Measurements from ENCODE around the gene GLRA1.
A peak's percentile ranks its signal among the peaks of the same experiment; 100 is the strongest.
"Not testable (repeated sequence)": the region's sequence is repeated elsewhere in the genome, so short reads cannot be mapped to it uniquely, and the experiment has no call there.

GLRA1 gene

DNA sequence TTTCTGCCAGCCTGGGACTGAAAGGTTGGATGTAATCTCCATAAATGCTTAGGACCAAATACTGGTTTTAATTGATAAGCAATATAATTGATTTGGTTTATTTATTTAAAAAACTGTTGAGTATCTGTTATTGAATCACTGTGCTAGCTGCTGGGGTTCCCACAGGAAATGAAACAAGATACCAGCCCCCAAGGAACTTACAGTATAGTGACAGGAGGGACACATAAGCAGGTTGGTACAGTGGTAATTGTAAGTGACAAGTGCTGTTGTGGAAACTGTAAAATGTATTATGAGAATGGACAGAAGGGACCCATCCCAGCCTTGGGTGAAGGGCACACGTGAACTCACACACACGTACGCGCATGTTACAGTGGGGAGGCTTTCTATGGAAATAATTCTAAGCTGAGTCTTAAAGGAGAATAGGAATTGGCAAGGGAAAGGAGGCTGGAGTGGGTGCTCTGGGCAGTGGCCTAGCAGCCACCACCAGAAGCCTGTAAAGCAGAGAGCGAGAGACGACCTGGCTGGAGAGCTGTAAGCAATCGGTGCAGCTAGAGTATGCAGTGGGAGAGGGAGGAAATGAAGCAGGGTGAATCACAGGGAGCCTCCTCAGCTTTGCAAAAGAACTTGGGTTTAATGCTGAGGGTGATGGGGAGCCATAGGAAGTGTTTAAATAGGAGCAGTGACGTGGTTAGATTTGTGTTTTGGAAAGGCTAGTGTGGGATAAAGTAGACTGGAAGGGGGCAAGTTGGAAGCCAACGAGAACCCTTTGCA, 39.3 kb downstream of the GLRA1 start:
- DNase-seq (ENCODE audit: low read depth in 2 of 2): no peak

DNA sequence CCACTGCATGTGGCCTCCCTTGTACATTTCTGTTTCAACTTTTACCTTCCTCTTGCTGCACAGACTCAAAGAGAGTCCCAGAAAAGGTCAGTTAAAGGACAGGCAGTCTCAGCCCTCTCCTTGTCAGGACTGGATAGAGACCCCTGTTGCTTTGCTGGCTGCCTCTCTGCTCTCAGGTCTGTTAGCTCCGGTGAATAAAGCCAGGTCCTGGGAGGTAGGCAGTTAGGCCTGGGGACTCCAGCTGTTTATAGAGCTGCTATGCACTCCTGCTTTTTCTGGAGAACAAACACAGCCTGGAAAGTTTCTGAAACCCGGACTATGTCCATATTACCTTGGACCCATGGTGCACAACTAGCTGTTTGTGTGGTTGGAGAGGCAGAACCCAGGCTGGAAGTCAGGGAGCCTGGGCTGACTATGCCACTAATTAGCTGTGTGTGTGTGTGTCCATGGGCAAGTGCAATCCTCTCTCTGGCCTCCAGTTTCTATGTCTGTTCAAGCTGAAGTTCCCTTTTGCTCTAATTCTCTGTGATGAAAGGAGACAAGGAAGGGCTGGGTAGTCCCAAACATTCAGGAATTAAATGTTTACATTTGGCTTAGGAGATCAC, 42.9 kb downstream of the GLRA1 start:
- no peak for DNase-seq (ENCODE audit: low read depth in 2 of 2)

- DNase-seq (ENCODE audit: low read depth in 2 of 2): no peak
These were observed 44.3 kb downstream of the GLRA1 start for GRCh38 chr5:151880324-151880723.

- no peak for DNase-seq (ENCODE audit: low read depth in 2 of 2)
These were observed 51.0 kb downstream of the GLRA1 start for GRCh38 chr5:151873701-151874100.

- DNase-seq (ENCODE audit: low read depth in 2 of 2): no peak
These were observed 52.0 kb downstream of the GLRA1 start for GRCh38 chr5:151872701-151873100.

DNA sequence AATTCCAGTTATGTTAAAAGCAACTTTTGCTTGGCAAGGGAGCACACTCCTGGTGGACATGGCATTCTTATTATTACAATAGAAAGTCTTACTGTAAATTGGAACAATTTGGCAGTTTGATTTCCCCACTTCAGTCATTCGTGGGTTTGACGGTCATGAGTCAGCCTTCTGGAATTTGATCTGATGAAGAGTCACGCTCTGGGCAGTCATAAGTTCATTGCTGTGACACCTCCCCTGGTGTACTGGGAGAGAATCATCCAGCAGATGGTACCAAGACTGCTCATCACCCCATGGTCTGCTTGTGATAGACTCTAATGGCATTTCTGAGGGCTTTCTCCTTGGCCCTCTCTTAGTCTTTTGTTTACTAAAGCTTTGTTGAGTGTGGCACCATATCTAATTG, 53.8 kb downstream of the GLRA1 start:
- no peak for DNase-seq (ENCODE audit: low read depth in 2 of 2)

DNA sequence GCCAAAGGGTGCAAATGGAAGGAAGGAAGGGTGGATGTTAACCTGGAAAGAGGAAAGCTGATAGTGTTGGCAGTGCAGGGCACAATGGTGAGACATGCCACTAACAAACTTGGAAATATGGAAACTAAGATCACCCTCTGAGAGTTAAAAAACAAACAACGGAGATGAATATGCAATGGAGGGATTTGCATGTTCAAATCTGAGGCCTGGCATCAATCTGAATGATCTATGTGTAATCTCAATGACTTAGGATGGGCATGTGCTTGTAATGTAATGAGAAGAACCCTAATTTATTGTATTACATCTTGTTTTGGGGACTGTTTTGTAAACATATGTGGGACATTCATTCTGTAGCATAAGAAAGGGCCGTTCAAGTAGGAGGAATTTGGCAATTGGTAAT, 54.4 kb downstream of the GLRA1 start:
- DNase-seq (ENCODE audit: low read depth in 2 of 2): no peak

DNA sequence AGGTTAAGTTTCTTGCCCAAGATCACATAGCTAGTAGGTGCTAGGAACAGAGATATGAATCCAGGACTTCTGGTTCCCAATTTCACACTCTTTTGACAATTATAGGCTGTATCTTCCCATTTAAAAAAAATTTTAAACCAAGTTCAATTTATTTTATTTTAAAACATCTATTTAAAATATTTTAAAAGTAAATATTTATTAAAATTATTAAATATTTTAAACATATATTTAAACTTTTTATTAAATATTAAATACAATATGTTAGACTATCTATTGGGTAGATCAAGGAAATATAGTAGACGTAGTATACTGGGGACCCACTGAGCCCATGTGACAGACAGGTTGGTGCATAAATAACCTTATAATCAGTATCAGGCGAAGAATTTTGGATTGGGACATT, 54.8 kb downstream of the GLRA1 start:
- DNase-seq (ENCODE audit: low read depth in 2 of 2): no peak

DNA sequence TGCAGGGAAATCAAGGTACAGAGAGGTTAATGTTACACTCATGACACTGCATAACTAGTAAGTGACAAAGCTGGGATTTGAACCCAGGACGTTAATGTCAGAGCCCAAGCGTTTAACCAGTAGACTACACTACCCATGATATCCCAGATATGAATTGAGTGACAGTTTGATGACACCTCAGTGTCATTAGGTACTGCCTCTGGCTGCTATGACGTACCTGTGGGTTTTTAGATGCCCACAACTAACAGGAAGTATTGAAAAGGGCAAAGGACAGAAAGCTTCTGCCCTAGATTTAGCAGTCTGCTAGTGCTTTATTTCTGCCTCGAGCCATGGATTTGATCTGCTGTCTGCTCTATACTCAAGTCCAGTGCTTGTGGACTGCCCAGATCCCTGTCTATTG, 56.2 kb downstream of the GLRA1 start:
- no peak for DNase-seq (ENCODE audit: low read depth in 2 of 2)

DNA sequence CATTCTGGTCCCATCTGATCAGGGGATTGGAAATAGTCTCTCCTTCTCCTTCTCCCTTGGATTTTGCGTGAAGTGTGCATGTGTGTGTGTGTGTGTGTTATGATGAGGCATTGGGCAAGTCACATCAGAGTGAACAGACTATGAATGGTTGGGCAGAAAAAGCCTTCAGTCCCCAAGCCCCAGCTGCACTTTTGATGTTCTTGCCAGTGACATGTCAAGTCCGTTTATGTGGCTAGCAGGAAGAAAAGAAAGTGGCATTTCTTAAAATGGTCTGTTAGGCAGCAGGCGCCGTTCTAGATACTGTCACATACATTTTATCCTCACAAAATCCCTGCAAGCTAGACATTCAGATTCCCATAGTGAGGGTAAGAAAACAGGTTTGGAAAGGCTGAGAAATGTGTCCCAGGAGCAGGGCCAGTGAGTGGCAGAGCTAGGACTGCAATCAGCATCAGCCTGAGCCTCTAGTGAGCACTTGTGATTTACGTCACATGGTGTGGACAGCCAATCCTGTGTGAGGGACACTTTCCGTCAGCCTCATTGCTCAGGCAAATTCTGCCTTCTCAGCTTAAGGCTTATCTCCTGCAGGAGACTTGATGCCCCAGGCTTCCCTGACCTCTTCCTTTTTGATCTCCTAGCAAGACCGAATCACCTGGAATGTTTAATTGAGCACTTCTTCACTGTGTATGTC, 60.4 kb downstream of the GLRA1 start:
- no peak for DNase-seq (ENCODE audit: low read depth in 2 of 2)

DNA sequence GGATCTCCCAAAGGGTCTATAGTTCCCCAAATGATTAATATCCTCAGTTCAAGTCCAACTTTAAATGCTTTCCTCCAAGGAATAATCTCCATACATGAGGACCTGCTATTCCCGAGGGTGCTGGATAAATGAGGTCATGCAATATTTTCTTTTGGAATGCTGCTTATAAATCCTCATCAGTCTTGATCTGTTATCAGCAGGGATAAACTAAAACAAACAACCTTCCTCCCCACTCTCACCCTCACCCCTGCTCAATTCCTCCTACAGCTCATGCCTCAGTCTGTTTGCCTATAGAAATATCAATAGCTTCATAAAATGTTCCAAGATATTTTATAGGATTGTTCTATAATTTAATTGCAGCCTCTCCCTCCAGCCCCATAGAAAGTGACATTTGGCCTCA, 61.1 kb downstream of the GLRA1 start:
- no peak for DNase-seq (ENCODE audit: low read depth in 2 of 2)

DNA sequence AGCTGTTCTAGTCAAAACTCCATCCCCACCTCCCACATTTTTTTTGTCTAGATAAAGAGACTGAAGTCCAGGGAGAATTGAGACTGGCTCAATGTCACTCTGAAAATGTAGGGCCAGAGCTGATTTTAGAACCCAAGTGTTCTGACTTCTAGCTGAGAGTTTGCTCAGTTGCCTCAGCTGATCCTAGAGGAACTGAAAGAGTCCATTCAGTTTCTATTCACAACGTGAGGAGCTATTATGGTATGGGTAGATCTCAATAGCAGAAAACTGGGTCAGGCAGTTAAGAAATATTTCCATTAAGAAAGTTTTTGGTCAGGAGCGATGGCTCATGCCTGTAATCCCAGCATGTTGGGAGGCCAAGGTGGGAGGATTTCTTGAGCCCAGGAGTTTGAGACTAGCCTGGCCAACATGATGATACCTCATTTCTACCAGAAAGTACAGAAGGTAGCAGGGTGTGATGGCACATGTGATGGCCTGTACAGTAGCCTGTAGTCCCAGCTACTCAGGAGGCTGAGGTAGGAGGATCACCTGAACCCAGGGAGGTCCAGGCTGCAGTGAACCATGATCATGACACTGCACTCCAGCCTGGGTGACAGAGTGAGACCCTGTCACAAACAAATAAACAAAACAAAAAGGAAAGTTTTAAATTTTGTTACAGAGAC, 61.7 kb downstream of the GLRA1 start:
- DNase-seq (ENCODE audit: low read depth in 2 of 2): no peak

GRCh38 chr5:151860867-151861266, 63.8 kb downstream of the GLRA1 start:
- not testable (repeated sequence) for DNase-seq (ENCODE audit: low read depth in 2 of 2)

DNA sequence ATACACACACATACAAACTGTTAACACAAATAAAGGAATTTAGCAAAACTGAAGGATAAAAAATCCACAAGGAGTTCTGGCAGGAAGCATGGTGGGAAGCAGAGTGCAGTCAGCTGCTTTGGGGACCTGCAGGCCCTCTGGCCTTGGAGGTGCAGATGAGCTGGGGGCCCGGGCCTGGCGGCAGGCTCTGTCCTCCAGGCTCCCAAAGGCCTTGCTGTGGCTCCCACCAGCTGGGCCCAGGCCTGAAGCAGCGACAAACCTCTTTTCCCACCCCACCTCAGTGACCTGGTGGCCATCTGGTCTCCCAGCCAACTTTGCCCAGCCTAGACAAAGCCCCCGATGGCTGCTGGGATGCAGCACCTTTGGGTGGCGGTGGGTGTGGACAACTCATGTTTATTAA, 67.8 kb downstream of the GLRA1 start:
- DNase-seq (ENCODE audit: low read depth in 2 of 2): no peak

DNA sequence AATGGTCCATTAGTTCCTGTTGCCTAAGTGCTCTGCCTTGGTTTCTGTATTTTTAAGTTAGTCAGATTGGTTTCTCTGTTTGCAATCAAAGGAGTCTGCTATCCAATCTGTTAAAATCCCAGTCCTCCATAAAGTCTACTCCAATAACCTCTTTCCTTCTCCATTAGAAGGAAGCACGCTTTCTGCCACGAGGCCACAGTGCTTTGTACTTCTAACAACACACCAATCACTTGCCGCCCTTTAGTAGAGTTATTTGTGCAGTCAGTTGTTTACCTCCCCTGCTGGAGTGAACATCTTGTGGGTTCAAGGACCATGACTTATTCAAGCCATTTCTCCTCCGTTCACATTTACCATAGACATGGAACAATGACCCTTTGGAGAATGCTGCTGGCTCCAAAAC, 69.0 kb downstream of the GLRA1 start:
- no peak for DNase-seq (ENCODE audit: low read depth in 2 of 2)

GRCh38 chr5:151847871-151848270, 76.8 kb downstream of the GLRA1 start:
- no peak for DNase-seq (ENCODE audit: low read depth in 2 of 2)

- no peak for DNase-seq (ENCODE audit: low read depth in 2 of 2)
These were observed 77.9 kb downstream of the GLRA1 start for GRCh38 chr5:151846765-151847164.

- not testable (repeated sequence) for DNase-seq (ENCODE audit: low read depth in 2 of 2)
These were observed 91.8 kb downstream of the GLRA1 start for GRCh38 chr5:151832843-151833242.

- no peak for DNase-seq (ENCODE audit: low read depth in 2 of 2)
These were observed 95.3 kb downstream of the GLRA1 start for GRCh38 chr5:151829370-151829769.

- DNase-seq (ENCODE audit: low read depth in 2 of 2): peak in 1 of 2 donors; percentile 2
These were observed 99.2 kb downstream of the GLRA1 start for GRCh38 chr5:151825445-151825844.

GRCh38 chr5:151822141-151822540, 102.5 kb downstream of the GLRA1 start:
- DNase-seq (ENCODE audit: low read depth in 2 of 2): no peak

GRCh38 chr5:151820903-151821302, 103.7 kb downstream of the GLRA1 start:
- DNase-seq (ENCODE audit: low read depth in 2 of 2): no peak

DNA sequence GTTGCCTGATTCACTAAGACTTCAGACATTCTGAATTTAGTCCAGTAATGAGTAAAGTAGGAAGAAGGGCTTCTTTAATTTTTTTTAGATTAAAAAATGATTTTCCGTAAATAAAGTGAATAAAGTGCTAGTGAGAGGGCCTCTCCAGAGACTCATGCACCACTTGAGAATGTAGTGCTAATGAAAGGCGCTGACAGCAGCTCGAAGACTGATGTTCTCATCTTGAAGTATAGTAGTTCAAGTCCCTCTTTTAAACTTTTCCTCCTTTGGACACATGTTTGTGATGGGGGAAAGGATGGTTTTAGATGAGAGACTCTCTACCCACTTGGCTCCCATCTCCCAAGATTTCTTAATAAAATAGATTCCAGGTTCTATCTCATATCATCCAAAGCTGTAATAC, 104.4 kb downstream of the GLRA1 start:
- no peak for DNase-seq (ENCODE audit: low read depth in 2 of 2)
